Mucosa of stomach (tissue), 1 donor: Measurements from ENCODE around the gene SLC9C1.

Experiments
- H3K27me3 ChIP-seq: one replicate; pipeline ENCODE4 v1.7.0; 2013; ENCODE audit warnings: mild to moderate bottlenecking, low read length; ENCODE audit not compliant: control insufficient read depth, insufficient read depth
- H3K36me3 ChIP-seq: one replicate; pipeline ENCODE4 v1.7.0; 2013; ENCODE audit warnings: low read length; ENCODE audit not compliant: control insufficient read depth, insufficient read depth
- H3K4me1 ChIP-seq: one replicate; pipeline ENCODE4 v1.7.0; 2013; ENCODE audit warnings: mild to moderate bottlenecking, low read length; ENCODE audit not compliant: control insufficient read depth, insufficient read depth
- H3K4me3 ChIP-seq: one replicate; pipeline ENCODE4 v1.7.0; 2013; ENCODE audit warnings: low read length
- H3K9ac ChIP-seq: one replicate; pipeline ENCODE4 v1.7.0; 2013; ENCODE audit warnings: mild to moderate bottlenecking, low read length, moderate library complexity
- H3K9me3 ChIP-seq: one replicate; pipeline ENCODE4 v1.7.0; 2013; ENCODE audit warnings: mild to moderate bottlenecking, low read length, moderate library complexity; ENCODE audit not compliant: control insufficient read depth
- donor health status: Pancreatic carcinoma.

SLC9C1 gene

GRCh38 chr3:112327371-112327951 is 33.4 kb upstream of the SLC9C1 start:
- H3K9me3 ChIP-seq = no peaks in the 10 kb centered on the region
- H3K4me1 ChIP-seq = no peaks in the 10 kb centered on the region
- no peak overlapping the region for H3K9ac ChIP-seq
- H3K4me3 ChIP-seq = no peak overlapping the region
- H3K27me3 ChIP-seq = no peaks in the 10 kb centered on the region
- no peaks in the 10 kb centered on the region for H3K36me3 ChIP-seq

- no peak overlapping the region for H3K4me3 ChIP-seq
- H3K9ac ChIP-seq = no peak overlapping the region
- H3K27me3 ChIP-seq = no peaks in the 10 kb centered on the region
- H3K36me3 ChIP-seq = no peaks in the 10 kb centered on the region
- no peaks in the 10 kb centered on the region for H3K9me3 ChIP-seq
- H3K4me1 ChIP-seq = peaks cover 8% of the 10 kb centered on the region
Observed at GRCh38 chr3:112321867-112322652, 28.0 kb upstream of the SLC9C1 start.

- Histone ChIP-seq H3K9me3 (no peaks in the 10 kb centered on the region), H3K36me3 (no peaks in the 10 kb centered on the region), H3K4me1 (peaks cover 8% of the 10 kb centered on the region), H3K27me3 (no peaks in the 10 kb centered on the region), H3K9ac (no peak overlapping the region), H3K4me3 (no peak overlapping the region)
Observed at GRCh38 chr3:112320691-112321090, 26.7 kb upstream of the SLC9C1 start.

GRCh38 chr3:112319516-112320276 is 25.7 kb upstream of the SLC9C1 start:
- no peaks in the 10 kb centered on the region for H3K36me3 ChIP-seq
- peaks cover 8% of the 10 kb centered on the region for H3K4me1 ChIP-seq
- H3K27me3 ChIP-seq = no peaks in the 10 kb centered on the region
- no peaks in the 10 kb centered on the region for H3K9me3 ChIP-seq
- H3K4me3 ChIP-seq = no peak overlapping the region
- no peak overlapping the region for H3K9ac ChIP-seq

DNA sequence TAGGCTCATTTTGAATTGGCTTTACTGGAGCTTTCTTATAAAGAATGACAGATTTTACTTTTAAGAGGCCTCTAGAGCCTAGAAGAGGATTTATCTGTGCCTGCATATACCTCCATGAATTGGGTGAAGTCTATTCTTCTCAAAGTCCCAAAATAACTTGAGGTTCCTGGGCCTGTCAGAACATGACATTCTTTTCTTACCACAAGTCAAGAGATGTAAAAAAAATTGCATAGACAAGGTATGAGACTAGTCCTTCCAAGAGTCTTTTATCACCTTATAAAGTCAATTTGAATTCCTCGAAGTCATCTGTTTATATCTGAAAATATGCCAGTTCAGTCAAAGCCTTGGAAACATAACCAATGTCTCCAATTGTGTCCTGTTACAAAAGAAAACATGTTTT is 21.8 kb upstream of the SLC9C1 start:
- H3K9me3 ChIP-seq = no peaks in the 10 kb centered on the region
- no peaks in the 10 kb centered on the region for H3K4me1 ChIP-seq
- H3K9ac ChIP-seq = no peak overlapping the region
- H3K27me3 ChIP-seq = no peaks in the 10 kb centered on the region
- H3K36me3 ChIP-seq = no peaks in the 10 kb centered on the region
- no peak overlapping the region for H3K4me3 ChIP-seq

GRCh38 chr3:112314649-112315048 is 20.6 kb upstream of the SLC9C1 start:
- no peaks in the 10 kb centered on the region for H3K4me1 ChIP-seq
- H3K27me3 ChIP-seq = no peaks in the 10 kb centered on the region
- no peak overlapping the region for H3K4me3 ChIP-seq
- no peak overlapping the region for H3K9ac ChIP-seq
- no peaks in the 10 kb centered on the region for H3K36me3 ChIP-seq
- no peaks in the 10 kb centered on the region for H3K9me3 ChIP-seq

- Histone ChIP-seq H3K27me3 (no peaks in the 10 kb centered on the region), H3K4me3 (no peak overlapping the region), H3K9ac (no peak overlapping the region), H3K36me3 (no peaks in the 10 kb centered on the region), H3K4me1 (peaks cover 2% of the 10 kb centered on the region), H3K9me3 (no peaks in the 10 kb centered on the region)
Observed at GRCh38 chr3:112308151-112308911, 14.3 kb upstream of the SLC9C1 start.

- no peak overlapping the region for H3K9ac ChIP-seq
- no peaks in the 10 kb centered on the region for H3K36me3 ChIP-seq
- no peak overlapping the region for H3K4me3 ChIP-seq
- H3K27me3 ChIP-seq = no peaks in the 10 kb centered on the region
- H3K4me1 ChIP-seq = peaks cover 4% of the 10 kb centered on the region
- no peaks in the 10 kb centered on the region for H3K9me3 ChIP-seq
Observed at GRCh38 chr3:112307557-112307956, 13.5 kb upstream of the SLC9C1 start.

- Histone ChIP-seq H3K27me3 (no peaks in the 10 kb centered on the region), H3K36me3 (no peaks in the 10 kb centered on the region), H3K9me3 (no peaks in the 10 kb centered on the region), H3K4me1 (peaks cover 4% of the 10 kb centered on the region), H3K9ac (no peak overlapping the region), H3K4me3 (no peak overlapping the region)
Observed at GRCh38 chr3:112306825-112307224, 12.8 kb upstream of the SLC9C1 start.

- peaks cover 4% of the 10 kb centered on the region for H3K4me1 ChIP-seq
- H3K27me3 ChIP-seq = no peaks in the 10 kb centered on the region
- H3K9ac ChIP-seq = no peak overlapping the region
- no peak overlapping the region for H3K4me3 ChIP-seq
- no peaks in the 10 kb centered on the region for H3K9me3 ChIP-seq
- H3K36me3 ChIP-seq = no peaks in the 10 kb centered on the region
Observed at GRCh38 chr3:112304611-112305010, 10.6 kb upstream of the SLC9C1 start.

GRCh38 chr3:112303764-112304325 is 9.8 kb upstream of the SLC9C1 start:
- Histone ChIP-seq H3K36me3 (no peaks in the 10 kb centered on the region), H3K9ac (peak overlapping the region; percentile 25), H3K4me1 (peaks cover 4% of the 10 kb centered on the region), H3K27me3 (no peaks in the 10 kb centered on the region), H3K4me3 (peak overlapping the region; percentile 25), H3K9me3 (no peaks in the 10 kb centered on the region)
